Progenitor cell of endocrine pancreas (in vitro differentiated cells): ENCODE results near the gene SOX13. TPM values are rescaled to one million over a fixed set of nuclear protein-coding genes. Genes with fewer than 3 reads are reported as not detected.

Experiments used
- DNase-seq: peaks from one replicate; pipeline ENCODE4 v3.0.0; 2021; ENCODE audit warnings: low spot score; ENCODE audit not compliant: unreplicated experiment
- H3K27ac Mint-ChIP-seq: 2 replicates; pipeline ENCODE4 v1.8.0; 2021; ENCODE audit warnings: mild to moderate bottlenecking, moderate library complexity, mixed read lengths
- H3K27me3 Mint-ChIP-seq: 2 replicates; pipeline ENCODE4 v1.8.0; 2021; ENCODE audit warnings: mixed read lengths
- H3K36me3 Mint-ChIP-seq: 2 replicates; pipeline ENCODE4 v1.8.0; 2022; ENCODE audit warnings: mixed read lengths; ENCODE audit not compliant: insufficient read depth
- H3K4me1 Mint-ChIP-seq: 2 replicates; pipeline ENCODE4 v1.8.0; 2021; ENCODE audit warnings: low read depth, mixed read lengths
- H3K4me3 Mint-ChIP-seq: 2 replicates; pipeline ENCODE4 v1.8.0; 2021; ENCODE audit warnings: low read depth, mild to moderate bottlenecking, moderate library complexity, mixed read lengths
- H3K9me3 Mint-ChIP-seq: 2 replicates; pipeline ENCODE4 v1.8.0; 2021; ENCODE audit warnings: low read depth, mixed read lengths
- CTCF ChIP-seq: fragments of 200-600 bp; sonication (generic); IDR thresholded peaks from one replicate; pipeline ENCODE4 v1.5.0; 2021; ENCODE audit warnings: antibody characterized with exemption, mild to moderate bottlenecking; ENCODE audit not compliant: unreplicated experiment
- total RNA-seq: library from RNA; stranded (reverse); gene quantifications from 2 replicates; pipeline ENCODE4 v1.2.1, GENCODE V29; 2021

The SOX13 gene
- total RNA-seq, 1 donor from 2014 or later: 61.6 TPM

- H3K27me3 Mint-ChIP-seq: no peaks in the 10 kb centered on the region
- DNase-seq: no peak
- TF ChIP-seq CTCF: no peak
- H3K36me3 Mint-ChIP-seq: no peaks in the 10 kb centered on the region
- H3K4me3 Mint-ChIP-seq: no peak overlapping the region
- H3K4me1 Mint-ChIP-seq: peaks cover 26% of the 10 kb centered on the region
- no peaks in the 10 kb centered on the region for H3K9me3 Mint-ChIP-seq
- H3K27ac Mint-ChIP-seq: peak overlapping the region; percentile 79
These were observed 30.0 kb downstream of the SOX13 start for GRCh38 chr1:204102739-204103430.

GRCh38 chr1:204103431-204103741 lies 30.5 kb downstream of the SOX13 start:
- no peak overlapping the region for H3K27ac Mint-ChIP-seq
- H3K4me3 Mint-ChIP-seq: no peak overlapping the region
- H3K27me3 Mint-ChIP-seq: no peaks in the 10 kb centered on the region
- no peaks in the 10 kb centered on the region for H3K9me3 Mint-ChIP-seq
- TF ChIP-seq CTCF: no peak
- peaks cover 29% of the 10 kb centered on the region for H3K4me1 Mint-ChIP-seq
- no peak for DNase-seq
- H3K36me3 Mint-ChIP-seq: no peaks in the 10 kb centered on the region

GRCh38 chr1:204104331-204105130 lies 31.6 kb downstream of the SOX13 start:
- Mint-ChIP-seq H3K36me3 (no peaks in the 10 kb centered on the region), H3K27me3 (no peaks in the 10 kb centered on the region), H3K4me3 (no peak overlapping the region), H3K27ac (no peak overlapping the region), H3K9me3 (no peaks in the 10 kb centered on the region), H3K4me1 (peaks cover 35% of the 10 kb centered on the region)
- TF ChIP-seq CTCF: no peak
- no peak for DNase-seq

GRCh38 chr1:204105131-204105515 lies 32.2 kb downstream of the SOX13 start:
- no peak for DNase-seq
- Mint-ChIP-seq H3K4me1 (peaks cover 35% of the 10 kb centered on the region), H3K4me3 (no peak overlapping the region), H3K27me3 (no peaks in the 10 kb centered on the region), H3K9me3 (no peaks in the 10 kb centered on the region), H3K36me3 (no peaks in the 10 kb centered on the region), H3K27ac (no peak overlapping the region)
- no peak for TF ChIP-seq CTCF

GRCh38 chr1:204106825-204107224 lies 33.9 kb downstream of the SOX13 start:
- no peaks in the 10 kb centered on the region for H3K9me3 Mint-ChIP-seq
- no peak overlapping the region for H3K4me3 Mint-ChIP-seq
- DNase-seq: no peak
- H3K27ac Mint-ChIP-seq: no peak overlapping the region
- no peaks in the 10 kb centered on the region for H3K36me3 Mint-ChIP-seq
- no peaks in the 10 kb centered on the region for H3K27me3 Mint-ChIP-seq
- no peak for TF ChIP-seq CTCF
- H3K4me1 Mint-ChIP-seq: peaks cover 29% of the 10 kb centered on the region
